Stimulated activated CD4-positive, alpha-beta T cell treated with anti-CD3 and anti-CD28 coated beads, TNF-alpha, amount 100 ng/mL, for 4 hours (primary cell): ENCODE measurements around the gene FOXF2.

Source experiments
- DNase-seq, 3 experiments: peaks; one replicate each; pipeline ENCODE4 v3.0.0-alpha.2; 2020; ENCODE audit warnings: low read depth in 3 of 3

FOXF2 gene

DNA sequence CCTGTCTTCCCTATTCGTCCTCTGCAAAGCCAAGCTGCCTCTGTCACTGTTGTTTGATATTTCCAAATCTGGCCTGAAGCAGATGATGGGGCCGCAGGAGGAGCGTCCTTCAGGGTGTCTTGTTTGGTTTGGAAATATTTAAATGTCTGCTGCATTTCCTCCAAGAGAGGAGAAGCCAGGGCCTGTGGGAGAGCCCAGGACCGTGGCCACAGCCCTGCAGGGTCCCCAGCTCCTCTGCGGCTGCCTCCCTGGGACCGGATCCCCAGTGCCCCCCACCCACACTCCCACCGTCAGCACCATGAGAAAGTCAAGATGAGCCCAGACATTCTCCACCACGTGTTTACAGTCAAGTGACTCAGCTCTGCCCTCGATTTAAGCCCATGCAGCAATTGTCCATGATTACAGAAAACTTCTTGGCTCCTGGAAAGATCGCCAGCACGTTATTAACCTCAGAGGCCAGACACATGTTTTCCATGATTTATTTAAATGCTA is 18.2 kb downstream of the FOXF2 start:
- DNase-seq: no peak

GRCh38 chr6:1409774-1410465 is 20.5 kb downstream of the FOXF2 start:
- no peak for DNase-seq

DNA sequence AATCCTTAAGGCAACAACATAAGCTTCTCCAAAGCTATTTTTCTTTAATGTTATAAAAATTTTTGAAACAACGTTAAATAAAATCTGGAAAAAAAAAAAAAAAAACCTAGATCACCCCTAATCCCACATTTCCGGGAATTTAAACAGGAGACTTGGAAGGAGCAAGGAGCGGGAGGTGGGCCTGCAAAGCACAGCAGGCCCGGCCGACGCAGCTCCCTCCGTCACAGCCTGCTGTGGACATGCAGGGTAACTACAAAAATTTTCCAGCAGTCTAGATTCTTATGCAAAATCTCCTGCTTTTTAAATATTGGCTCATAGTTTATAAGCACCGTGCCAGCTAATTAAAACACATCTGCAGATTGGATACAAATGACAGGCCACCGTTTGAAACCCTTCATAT is 23.5 kb downstream of the FOXF2 start:
- no peak for DNase-seq

GRCh38 chr6:1415416-1416063 is 26.2 kb downstream of the FOXF2 start:
- no peak for DNase-seq

DNA sequence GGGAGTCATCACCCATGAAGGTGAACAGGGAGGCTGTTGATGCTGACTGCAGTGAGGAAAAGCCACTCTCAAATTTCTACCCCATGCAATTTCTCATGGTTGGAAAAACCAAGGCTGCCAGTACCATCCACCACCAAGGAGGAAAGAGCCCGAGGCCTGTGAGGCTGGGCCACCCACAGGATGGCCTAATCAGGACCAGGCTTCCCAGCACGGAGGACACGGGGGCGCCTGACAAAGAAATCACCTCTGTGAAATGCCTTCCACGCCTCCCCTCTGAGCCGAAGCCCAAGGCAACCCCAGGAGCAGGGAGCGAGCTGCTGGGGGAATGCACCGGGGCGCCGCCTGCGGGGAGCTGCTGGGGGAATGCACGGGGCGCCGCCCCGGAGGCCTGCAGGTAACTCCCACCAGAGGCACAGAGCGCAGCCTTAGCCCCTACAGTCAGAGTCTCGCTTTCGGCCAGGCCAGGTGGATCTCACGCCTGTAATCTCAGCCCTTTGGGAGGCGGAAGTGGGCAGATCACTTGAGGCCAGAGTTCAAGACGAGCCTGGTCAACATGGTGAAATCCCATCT is 26.9 kb downstream of the FOXF2 start:
- no peak for DNase-seq

DNA sequence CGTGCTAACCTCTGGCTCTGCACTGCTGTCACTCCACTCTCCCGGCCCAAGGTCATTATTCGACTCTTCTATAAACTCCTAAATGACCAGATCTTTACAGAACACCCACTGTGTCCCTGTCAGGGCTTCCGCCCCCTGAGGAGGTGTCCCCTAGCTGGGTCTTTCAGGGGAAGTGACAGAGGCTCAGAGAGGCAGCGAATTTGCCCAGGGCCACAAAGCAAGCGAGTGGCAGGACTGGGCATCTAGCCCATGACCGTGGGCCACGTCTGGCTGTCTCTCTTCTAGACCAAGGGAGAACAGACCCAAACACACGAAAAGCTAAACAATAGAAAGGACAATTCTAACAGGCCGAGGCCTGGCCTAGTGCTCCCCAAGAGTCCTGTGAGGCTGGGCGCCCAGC is 27.4 kb downstream of the FOXF2 start:
- DNase-seq: no peak

DNA sequence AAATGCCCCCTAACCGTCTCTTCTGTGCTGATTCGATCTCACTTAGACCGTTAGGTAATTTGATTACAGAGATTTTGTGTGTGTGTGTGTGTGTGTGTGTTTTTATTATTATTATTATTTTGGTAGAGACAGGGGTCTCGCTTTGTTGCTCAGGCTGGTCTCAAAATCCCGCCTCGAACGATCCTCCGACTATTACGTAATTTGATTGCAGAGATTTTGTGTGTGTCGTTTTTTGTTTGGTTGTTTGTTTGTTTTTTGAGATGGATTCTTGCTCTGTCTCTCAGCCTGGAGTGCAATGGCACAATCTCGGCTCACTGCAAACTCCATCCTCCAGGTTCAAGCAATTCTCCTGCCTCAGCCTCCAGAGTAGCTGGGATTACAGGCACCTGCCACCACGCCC is 28.3 kb downstream of the FOXF2 start:
- no peak for DNase-seq

DNA sequence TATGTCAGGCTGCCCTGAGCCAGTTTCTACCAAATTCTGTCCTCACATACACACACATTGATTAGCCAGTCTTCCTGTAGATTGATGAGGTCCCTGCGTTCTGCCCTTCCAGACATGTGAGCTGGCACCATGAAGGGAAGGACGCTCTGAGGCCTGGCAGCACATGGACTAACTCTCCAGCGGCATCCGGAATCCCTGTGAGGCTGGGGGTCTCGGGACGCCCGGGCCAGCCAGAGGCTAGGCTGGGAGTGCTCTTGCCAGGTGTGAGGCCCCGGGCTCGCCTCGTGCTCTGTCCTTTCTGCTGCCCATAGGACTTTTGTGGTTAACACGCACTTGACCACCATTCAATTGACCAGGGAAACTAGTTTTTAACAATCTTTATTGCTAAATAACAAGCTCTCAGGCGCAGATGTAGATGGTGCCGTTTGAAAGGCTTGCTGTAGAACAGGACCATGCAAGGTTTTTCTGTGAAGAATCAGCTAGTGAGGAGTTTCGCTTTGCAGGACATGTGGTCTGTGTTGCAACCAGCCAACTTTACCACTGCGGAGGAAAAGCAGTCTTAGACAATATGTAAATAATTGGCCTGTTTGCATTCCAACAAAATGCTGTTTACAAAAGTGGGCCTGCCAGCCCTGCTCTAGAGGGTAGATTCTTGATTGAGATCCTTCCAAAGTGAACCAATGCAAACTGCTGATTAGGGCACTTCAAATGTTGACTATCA is 29.3 kb downstream of the FOXF2 start:
- no peak for DNase-seq

- DNase-seq: no peak
These were observed 31.0 kb downstream of the FOXF2 start for GRCh38 chr6:1420382-1420781.

DNA sequence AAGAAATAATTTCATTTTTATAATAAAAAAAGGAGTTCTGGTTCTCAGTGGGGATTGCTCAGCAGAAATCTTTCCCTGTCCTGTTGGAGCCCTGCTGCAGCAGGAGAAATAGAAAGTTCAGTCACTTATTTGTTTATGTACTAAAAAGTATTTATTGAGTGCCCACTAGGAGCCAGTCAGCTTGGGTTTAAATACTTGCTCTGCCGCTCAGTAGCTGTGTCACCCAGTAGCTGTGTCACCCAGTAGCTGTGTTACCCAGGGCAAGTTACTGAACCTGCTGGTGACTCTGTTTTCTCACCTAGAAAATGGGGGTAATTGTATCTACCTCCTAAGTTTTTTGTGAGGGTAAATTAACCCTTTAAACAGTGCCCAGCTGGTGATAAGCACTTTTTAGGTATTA is 32.9 kb downstream of the FOXF2 start:
- DNase-seq: no peak

- DNase-seq: no peak
These were observed 34.2 kb downstream of the FOXF2 start for GRCh38 chr6:1423578-1423977.

- no peak for DNase-seq
These were observed 35.0 kb downstream of the FOXF2 start for GRCh38 chr6:1424306-1424927.

DNA sequence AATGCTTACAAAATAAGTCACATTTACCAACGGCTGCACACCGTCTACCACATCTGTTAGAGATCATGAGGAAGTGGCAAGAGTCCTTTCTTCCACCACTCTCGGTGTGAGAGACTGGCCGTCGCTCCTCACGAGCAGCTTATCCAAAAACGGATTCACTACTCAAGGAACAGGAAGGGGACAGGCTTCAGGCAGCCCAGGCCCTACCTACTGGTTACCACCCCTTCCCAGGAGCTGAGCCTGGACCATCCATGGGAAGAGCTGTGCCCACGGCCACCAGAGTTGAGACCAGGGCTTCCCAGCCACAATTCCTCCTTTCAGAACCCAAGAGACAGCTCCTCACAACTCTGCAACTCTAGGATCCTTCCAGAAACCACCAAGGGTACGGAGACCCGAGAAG is 37.0 kb downstream of the FOXF2 start:
- DNase-seq: no peak

DNA sequence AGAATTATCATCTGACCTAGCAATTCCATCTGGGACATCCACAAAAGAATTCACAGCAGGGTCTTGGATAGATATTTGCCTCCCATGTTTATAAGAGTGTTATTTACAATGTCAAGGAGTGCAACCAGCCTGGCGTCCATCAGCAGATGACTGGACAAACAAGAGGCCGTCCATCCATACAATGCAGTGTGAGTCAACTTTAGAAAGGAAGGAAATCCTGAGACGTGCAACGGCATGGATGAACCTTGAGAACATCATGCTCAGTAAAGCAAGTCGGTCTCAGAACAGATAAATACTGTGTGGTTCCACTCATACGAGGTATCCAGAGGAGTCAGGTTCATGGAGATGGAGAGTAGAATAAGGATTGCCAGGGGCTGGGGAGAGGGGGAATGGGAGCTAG is 46.4 kb downstream of the FOXF2 start:
- DNase-seq: no peak

- peak in 1 of 3 experiments; percentile 10 for DNase-seq
These were observed 47.2 kb downstream of the FOXF2 start for GRCh38 chr6:1436334-1437306.

DNA sequence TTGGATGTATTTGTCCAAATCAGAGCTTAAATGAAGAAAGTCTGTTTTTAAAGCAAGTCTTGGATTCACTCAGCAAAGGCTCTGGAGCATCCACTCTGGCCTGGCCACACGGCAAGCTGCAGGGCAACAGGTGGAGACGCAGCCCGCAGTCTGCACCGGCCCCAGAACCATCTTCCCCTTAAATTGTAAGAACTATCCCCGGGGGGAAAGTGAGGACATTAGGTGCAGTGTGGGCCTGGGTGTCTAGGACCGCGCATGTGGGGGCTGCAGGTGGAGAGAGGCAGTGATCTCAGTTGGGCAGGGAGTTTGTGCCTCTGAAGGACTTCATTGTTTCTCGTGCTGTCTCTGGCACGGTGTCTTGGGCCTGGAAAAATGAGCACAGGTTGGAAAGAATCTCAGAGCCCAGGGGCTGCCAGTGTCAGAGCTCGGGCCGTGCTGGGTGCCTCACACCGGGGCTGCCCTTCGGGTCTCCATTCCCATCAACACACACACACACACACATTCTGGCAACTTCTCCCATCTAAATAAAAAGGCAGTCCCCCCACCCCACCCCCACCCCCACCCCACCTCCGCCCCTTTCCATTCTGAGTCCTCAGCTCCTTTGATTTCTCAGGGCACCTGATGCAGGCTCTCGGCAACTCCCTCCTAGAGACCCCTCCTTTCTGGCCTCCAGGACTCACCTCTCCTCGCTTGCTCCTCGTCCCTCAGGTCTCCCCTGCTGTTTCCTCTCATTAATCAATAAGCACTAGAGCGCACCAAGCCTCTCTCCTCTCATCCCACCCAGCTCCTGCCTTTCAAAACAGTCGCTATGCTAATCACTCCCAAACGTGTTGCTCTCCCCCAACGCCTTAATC is 48.4 kb downstream of the FOXF2 start:
- no peak for DNase-seq

DNA sequence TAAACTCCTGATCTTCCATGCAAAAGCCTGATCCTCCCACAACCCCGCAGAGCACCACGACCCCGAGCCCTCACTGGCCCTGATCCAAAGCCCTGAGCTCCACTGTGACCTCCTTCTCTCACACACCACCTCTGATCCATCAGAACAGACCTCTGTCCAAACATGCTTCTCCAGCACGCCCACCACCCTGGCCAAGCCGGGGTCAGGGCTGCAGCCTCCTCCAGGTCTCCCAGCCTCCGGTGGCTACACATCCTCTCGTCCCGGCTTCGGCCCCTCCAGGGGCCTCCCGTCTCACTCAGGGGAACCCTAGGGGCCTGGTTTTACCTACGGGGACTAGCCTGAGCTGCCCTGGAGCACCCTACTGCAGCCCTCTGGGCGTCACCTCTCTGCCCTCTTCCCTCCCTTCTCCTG is 49.1 kb downstream of the FOXF2 start:
- DNase-seq: no peak

GRCh38 chr6:1439349-1439748 is 50.0 kb downstream of the FOXF2 start:
- DNase-seq: no peak

DNA sequence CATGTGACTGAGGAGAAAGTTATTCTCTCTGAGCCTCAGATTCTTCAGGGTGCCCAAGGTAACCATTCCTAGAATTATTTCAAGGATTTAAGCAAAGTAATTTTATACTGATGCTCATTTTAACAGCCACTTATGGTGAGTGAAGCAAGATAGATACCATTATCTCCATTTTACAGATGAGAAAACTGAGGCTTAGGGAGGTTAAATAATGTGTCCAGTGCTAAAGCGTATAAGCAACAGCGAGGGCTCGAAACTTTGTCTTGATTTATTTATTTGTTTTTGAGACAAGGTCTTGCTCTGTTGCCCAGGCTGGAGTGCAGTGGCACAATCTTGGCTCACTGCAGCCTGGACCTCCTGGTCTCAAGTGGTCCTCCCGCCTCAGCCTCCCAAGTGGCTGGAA is 53.6 kb downstream of the FOXF2 start:
- no peak for DNase-seq
